OCI-LY1 (cell line): ENCODE measurements around the gene YAP1.

Experiments used
- H2AFZ ChIP-seq: fragments of 200-600 bp; sonication (generic), shearing (Covaris generic); 2 replicates; pipeline ENCODE4 v1.6.0; 2014; ENCODE audit warnings: antibody characterized with exemption, mild to moderate bottlenecking, low read length
- H3F3A ChIP-seq: fragments of 200-600 bp; sonication (generic), shearing (Covaris generic); 2 replicates; pipeline ENCODE4 v1.6.0; 2014; ENCODE audit warnings: mild to moderate bottlenecking, antibody characterized with exemption, low read length, moderate library complexity; ENCODE audit not compliant: insufficient read depth
- H3K27ac ChIP-seq: fragments of 200-600 bp; sonication (generic); 2 replicates; pipeline ENCODE4 v1.5.1; 2014; ENCODE audit warnings: low read length, mixed run types, mild to moderate bottlenecking, low read depth; ENCODE audit not compliant: poor library complexity, severe bottlenecking
- H3K27me3 ChIP-seq: fragments of 200-600 bp; sonication (generic); 2 replicates; pipeline ENCODE4 v1.6.0; 2014; ENCODE audit warnings: antibody characterized with exemption, mild to moderate bottlenecking, low read length, moderate library complexity; ENCODE audit not compliant: insufficient read depth
- H3K36me3 ChIP-seq: fragments of 200-600 bp; sonication (generic); 2 replicates; pipeline ENCODE4 v1.6.1; 2014; ENCODE audit warnings: mild to moderate bottlenecking, antibody characterized with exemption, low read length, moderate library complexity, mixed read lengths; ENCODE audit not compliant: insufficient read depth
- H3K4me1 ChIP-seq: fragments of 200-600 bp; sonication (generic); 2 replicates; pipeline ENCODE4 v1.5.1; 2014; ENCODE audit warnings: mild to moderate bottlenecking, low read length, moderate library complexity; ENCODE audit not compliant: insufficient read depth, severe bottlenecking
- H3K4me2 ChIP-seq: fragments of 200-600 bp; sonication (generic), shearing (Covaris generic); 2 replicates; pipeline ENCODE4 v1.6.1; 2014; ENCODE audit warnings: low read length
- H3K4me3 ChIP-seq: fragments of 200-600 bp; sonication (generic); 2 replicates; pipeline ENCODE4 v1.5.1; 2014; ENCODE audit warnings: low read length, low read depth, mild to moderate bottlenecking, mixed read lengths; ENCODE audit not compliant: poor library complexity, severe bottlenecking
- H3K79me2 ChIP-seq: fragments of 200-600 bp; shearing (Covaris generic); 2 replicates; pipeline ENCODE4 v1.6.1; 2016; ENCODE audit warnings: mixed run types, low read length, mixed read lengths; ENCODE audit not compliant: insufficient read depth
- H3K9ac ChIP-seq: fragments of 200-600 bp; sonication (generic), shearing (Covaris generic); 2 replicates; pipeline ENCODE4 v1.6.1; 2014; ENCODE audit warnings: mild to moderate bottlenecking, low read length, mixed read lengths
- H3K9me2 ChIP-seq: fragments of 200-600 bp; sonication (generic), shearing (Covaris generic); 2 replicates; pipeline ENCODE4 v1.6.1; 2014; ENCODE audit warnings: low read depth, mild to moderate bottlenecking, low read length, mixed read lengths
- H3K9me3 ChIP-seq: fragments of 200-600 bp; shearing (Covaris generic); 2 replicates; pipeline ENCODE4 v1.6.1; 2014; ENCODE audit warnings: low read length, mixed read lengths
- H4K20me1 ChIP-seq: fragments of 200-600 bp; sonication (generic), shearing (Covaris generic); 2 replicates; pipeline ENCODE4 v1.6.0; 2016; ENCODE audit warnings: mild to moderate bottlenecking, low read length; ENCODE audit not compliant: insufficient read depth
- CTCF ChIP-seq: fragments of 200-600 bp; sonication (generic), shearing (Covaris generic); IDR thresholded peaks from 2 replicates; pipeline ENCODE4 v1.5.1; 2017; ENCODE audit warnings: mild to moderate bottlenecking, antibody characterized with exemption, low read length, moderate library complexity, mixed read lengths
- EZH2 ChIP-seq: fragments of 200-600 bp; sonication (generic), shearing (Covaris generic); IDR thresholded peaks from 2 replicates; pipeline ENCODE4 v1.8.0; 2017; ENCODE audit warnings: borderline replicate concordance, mixed run types, mild to moderate bottlenecking, antibody characterized with exemption, low read length, moderate library complexity, mixed read lengths

Gene YAP1

GRCh38 chr11:102192349-102193066 is 82.3 kb downstream of the YAP1 start:
- no peaks in the 10 kb centered on the region for H3K36me3 ChIP-seq
- no peak overlapping the region for H3K9ac ChIP-seq
- H3K9me2 ChIP-seq: no peaks in the 10 kb centered on the region
- H3K9me3 ChIP-seq: no peaks in the 10 kb centered on the region
- no peaks in the 10 kb centered on the region for H3F3A ChIP-seq
- H2AFZ ChIP-seq: no peak overlapping the region
- TF ChIP-seq CTCF: no peak
- no peak for TF ChIP-seq EZH2
- H3K4me1 ChIP-seq: no peaks in the 10 kb centered on the region
- no peaks in the 10 kb centered on the region for H3K79me2 ChIP-seq
- no peak overlapping the region for H3K27ac ChIP-seq
- H3K27me3 ChIP-seq: no peaks in the 10 kb centered on the region
- H3K4me3 ChIP-seq: no peak overlapping the region
- H3K4me2 ChIP-seq: no peak overlapping the region
- H4K20me1 ChIP-seq: no peaks in the 10 kb centered on the region

- Histone ChIP-seq H3K36me3 (no peaks in the 10 kb centered on the region), H4K20me1 (no peaks in the 10 kb centered on the region), H3K9me3 (no peaks in the 10 kb centered on the region), H3K9me2 (no peaks in the 10 kb centered on the region), H2AFZ (no peak overlapping the region), H3K4me1 (no peaks in the 10 kb centered on the region), H3K4me2 (no peak overlapping the region), H3K9ac (no peak overlapping the region), H3K27me3 (no peaks in the 10 kb centered on the region), H3K79me2 (no peaks in the 10 kb centered on the region), H3K4me3 (no peak overlapping the region), H3F3A (no peaks in the 10 kb centered on the region), H3K27ac (no peak overlapping the region)
- TF ChIP-seq EZH2: no peak
- TF ChIP-seq CTCF: no peak
These were observed 84.0 kb downstream of the YAP1 start for GRCh38 chr11:102194257-102194656.

- no peak overlapping the region for H3K9ac ChIP-seq
- no peak overlapping the region for H3K4me2 ChIP-seq
- no peak overlapping the region for H3K27ac ChIP-seq
- H3K4me3 ChIP-seq: no peak overlapping the region
- no peaks in the 10 kb centered on the region for H3K36me3 ChIP-seq
- no peaks in the 10 kb centered on the region for H3F3A ChIP-seq
- TF ChIP-seq EZH2 (no peak), CTCF (no peak)
- H4K20me1 ChIP-seq: no peaks in the 10 kb centered on the region
- no peaks in the 10 kb centered on the region for H3K27me3 ChIP-seq
- H3K9me2 ChIP-seq: no peaks in the 10 kb centered on the region
- no peaks in the 10 kb centered on the region for H3K79me2 ChIP-seq
- no peaks in the 10 kb centered on the region for H3K4me1 ChIP-seq
- H3K9me3 ChIP-seq: no peaks in the 10 kb centered on the region
- H2AFZ ChIP-seq: no peak overlapping the region
These were observed 84.7 kb downstream of the YAP1 start for GRCh38 chr11:102194990-102195389.
